ENCODE data around the gene WDR45B.
"Not testable (repeated sequence)": the region's sequence is repeated elsewhere in the genome, so short reads cannot be mapped to it uniquely, and the experiment has no call there.

WDR45B gene

DNA sequence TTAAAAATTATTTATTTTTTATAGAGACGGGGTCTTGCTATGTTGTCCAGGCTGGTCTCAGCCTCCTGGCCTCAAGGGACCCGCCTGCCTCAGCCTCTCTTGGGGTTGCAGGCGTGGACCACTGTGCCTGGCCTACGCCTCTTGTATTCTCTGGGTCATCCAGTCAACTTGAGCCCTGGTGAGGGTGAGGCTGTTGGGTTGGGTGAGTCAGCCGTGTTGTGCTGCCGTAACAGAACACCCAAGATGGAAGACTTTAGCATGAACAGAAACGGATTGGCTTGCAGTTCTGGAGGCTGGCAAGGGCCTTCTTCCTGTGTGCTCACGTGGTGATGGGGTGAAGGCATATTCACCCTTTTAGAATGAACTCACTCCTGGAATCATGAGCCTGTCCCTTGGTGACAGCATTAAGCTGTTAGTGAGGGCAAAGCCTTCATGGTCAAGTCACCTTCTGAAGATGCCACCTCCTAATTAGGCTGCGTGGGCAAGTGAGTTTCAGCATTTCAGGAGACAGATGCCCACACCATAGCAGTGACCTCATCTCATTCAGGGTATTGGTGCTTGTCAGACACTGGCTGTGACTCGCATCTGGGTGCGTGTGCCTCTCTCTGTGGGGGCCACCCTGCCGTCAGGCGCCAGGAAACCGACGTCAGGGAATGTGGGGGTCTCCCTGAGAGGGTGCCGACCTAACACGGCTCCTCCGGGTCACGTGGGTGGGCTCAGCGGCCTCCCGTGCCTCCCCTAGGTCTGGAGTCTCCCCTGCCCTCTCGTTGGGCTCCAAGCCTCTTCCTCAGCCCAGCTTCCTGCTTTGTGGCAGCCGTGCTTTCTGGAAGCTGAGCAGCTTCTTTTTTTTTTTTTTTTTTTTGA, 49.8 kb downstream of the WDR45B start:
- DNase-seq, result no peak

GRCh38 chr17:82596837-82597672, 51.2 kb downstream of the WDR45B start:
- no peak for DNase-seq

- no peak for DNase-seq
Measured at GRCh38 chr17:82596296-82596695, 51.9 kb downstream of the WDR45B start.

- no peak for DNase-seq
Measured at GRCh38 chr17:82595893-82596292, 52.4 kb downstream of the WDR45B start.

- no peak for DNase-seq
Measured at GRCh38 chr17:82594571-82594970, 53.7 kb downstream of the WDR45B start.

GRCh38 chr17:82593590-82594087, 54.6 kb downstream of the WDR45B start:
- DNase-seq, result no peak

DNA sequence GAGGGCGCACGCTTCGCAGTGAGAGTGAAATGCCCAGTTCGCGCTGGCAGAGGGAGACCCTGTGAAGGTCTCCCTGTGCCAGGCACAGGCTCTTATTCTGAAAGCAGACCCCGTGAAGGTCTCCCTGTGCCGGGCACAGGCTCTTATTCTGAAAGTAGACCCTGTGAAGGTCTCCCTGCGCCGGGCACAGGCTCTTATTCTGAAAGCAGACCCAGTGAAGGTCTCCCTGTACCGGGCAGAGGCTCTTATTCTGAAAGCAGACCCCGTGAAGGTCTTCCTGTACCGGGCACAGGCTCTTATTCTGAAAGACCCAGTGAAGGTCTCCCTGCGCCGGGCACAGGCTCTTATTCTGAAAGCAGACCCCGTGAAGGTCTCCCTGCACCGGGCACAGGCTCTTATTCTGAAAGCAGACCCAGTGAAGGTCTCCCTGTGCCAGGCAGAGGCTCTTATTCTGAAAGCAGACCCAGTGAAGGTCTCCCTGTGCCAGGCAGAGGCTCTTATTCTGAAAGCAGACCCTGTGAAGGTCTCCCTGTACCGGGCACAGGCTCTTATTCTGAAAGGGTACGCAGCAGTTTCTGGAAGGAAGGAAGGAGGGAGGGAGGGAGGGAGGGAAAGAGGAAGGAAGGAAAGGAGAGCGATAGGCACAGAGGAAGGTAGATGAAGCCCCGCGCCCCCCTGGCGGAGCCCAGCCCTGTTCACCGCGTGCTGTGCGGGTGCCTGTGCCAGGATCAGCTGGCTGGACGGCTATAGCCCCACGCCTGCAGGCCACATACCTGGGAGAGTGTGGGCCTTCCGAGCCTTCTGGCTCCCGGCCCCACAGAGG, 55.3 kb downstream of the WDR45B start:
- peak; percentile 87 for DNase-seq

DNA sequence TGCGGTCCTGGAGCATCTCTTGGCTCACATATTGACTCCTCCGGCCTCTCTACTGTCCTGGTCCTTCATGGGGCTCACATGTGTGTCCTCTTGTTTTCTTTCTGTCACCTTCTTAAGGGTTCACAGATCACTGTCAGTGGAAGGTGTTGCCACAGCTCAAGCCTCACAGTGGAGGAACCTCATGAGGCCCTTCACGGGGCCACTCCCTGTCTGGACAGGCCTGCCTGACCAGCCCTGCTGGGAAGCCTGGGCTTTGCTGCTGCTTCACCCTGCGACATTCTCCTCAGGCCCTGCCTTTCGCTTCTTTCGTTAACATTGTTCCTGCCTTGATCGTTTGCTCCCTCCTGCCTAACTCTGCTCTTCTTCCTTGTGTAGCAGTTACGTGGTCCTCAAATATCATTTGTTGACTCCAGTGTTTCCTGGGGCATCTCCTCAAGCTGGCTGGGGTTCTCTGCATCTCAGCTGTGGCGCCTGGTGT, 55.9 kb downstream of the WDR45B start:
- no peak for DNase-seq

- DNase-seq, result no peak
Measured at GRCh38 chr17:82590881-82591539, 57.2 kb downstream of the WDR45B start.

DNA sequence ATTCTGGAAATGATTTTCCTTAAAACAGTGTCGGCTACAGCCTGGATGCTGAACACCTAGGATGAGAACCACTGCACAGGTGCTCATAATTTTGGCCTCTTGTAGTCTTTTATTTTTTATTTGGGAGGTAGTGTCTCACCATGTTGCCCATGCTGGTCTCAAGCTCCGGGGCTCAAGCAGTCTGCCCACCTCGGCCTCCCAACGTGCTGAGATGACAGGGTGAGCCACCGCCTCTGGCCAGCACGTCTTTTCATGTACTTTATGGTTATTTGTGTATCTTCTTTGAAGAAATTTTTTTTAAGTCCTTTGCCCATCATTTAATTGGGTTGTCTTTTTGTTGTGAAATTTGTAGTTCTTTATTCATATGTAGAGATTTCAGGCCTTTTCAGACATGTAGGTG, 58.0 kb downstream of the WDR45B start:
- no peak for DNase-seq

GRCh38 chr17:82589851-82590180, 58.4 kb downstream of the WDR45B start:
- DNase-seq, result no peak

- DNase-seq, result no peak
Measured at GRCh38 chr17:82588266-82589175, 59.7 kb downstream of the WDR45B start.

GRCh38 chr17:82587234-82588086, 60.8 kb downstream of the WDR45B start:
- no peak for DNase-seq

- no peak for DNase-seq
Measured at GRCh38 chr17:82586576-82587233, 61.5 kb downstream of the WDR45B start.

- DNase-seq, result not testable (repeated sequence)
Measured at GRCh38 chr17:82585935-82586575, 62.2 kb downstream of the WDR45B start.

GRCh38 chr17:82583720-82584234, 64.5 kb downstream of the WDR45B start:
- DNase-seq, result no peak

DNA sequence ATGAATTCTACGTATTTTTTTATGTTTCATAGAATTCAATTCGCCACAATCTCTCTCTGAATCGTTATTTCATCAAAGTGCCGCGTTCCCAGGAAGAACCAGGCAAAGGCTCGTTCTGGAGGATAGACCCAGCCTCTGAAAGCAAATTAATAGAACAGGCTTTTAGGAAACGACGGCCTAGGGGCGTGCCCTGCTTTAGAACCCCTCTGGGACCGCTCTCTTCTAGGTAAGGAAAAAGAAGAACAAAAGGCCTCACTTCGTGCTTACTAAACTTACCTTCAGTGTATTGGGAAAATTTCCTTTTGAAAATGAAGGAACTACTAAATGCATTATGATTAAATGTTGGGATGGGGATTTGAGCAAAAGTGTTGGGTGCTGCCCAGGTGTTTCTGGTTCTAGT, 65.5 kb downstream of the WDR45B start:
- DNase-seq, result no peak

- DNase-seq, result no peak
Measured at GRCh38 chr17:82582213-82582612, 66.0 kb downstream of the WDR45B start.

DNA sequence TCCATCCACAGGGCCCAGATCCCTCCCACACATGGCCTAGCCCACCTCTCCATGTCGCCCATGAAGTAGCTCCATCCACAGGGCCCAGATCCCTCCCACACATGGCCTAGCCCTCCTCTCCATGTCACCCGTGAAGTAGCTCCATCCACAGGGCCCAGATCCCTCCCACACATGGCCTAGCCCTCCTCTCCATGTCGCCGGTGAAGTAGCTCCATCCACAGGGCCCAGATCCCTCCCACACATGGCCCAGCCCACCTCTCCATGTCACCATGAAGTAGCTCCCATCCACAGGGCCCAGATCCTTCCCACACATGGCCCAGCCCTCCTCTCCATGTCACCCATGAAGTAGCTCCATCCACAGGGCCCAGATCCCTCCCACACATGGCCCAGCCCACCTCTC, 68.3 kb downstream of the WDR45B start:
- DNase-seq, result not testable (repeated sequence)

All from CD4-positive, alpha-beta T cell treated with Interleukin-17A for 1 hour (primary cell).